A549 (cell line): Measurements from ENCODE around the gene SV2C. TPM values are rescaled to one million over a fixed set of nuclear protein-coding genes. Genes with fewer than 3 reads are reported as not detected.

Experiments
- ATAC-seq, 2 experiments: fragments of 200-7000 bp in 1 of 2; fragments of >200 bp in 1 of 2; cut with Nextera tagmentation in 1 of 2; cut with Tn5 transposase in 1 of 2; 3 replicates each; pipeline versions ENCODE4 v1.8.0 to v1.9.1; 2018 to 2020; ENCODE audit warnings: mild to moderate bottlenecking in 1 of 2, moderate library complexity in 1 of 2
- CTCF ChIA-PET: fragments of 300-600 bp; sonication (Branson Sonifier 250); formaldehyde crosslinking; extraction: SDS; loops from one replicate; lab custom pipeline; 2021; ENCODE audit warnings: antibody characterized with exemption, inconsistent platforms; lab: Yijun Ruan, JAX
- POLR2A ChIA-PET: fragments of 350-600 bp; formaldehyde crosslinking; extraction: SDS; loops from one replicate; lab custom pipeline; 2021; ENCODE audit warnings: antibody characterized with exemption, inconsistent platforms; lab: Yijun Ruan, JAX
- DNase-seq, 2 experiments: peaks; one replicate each; pipeline versions ENCODE4 v3.0.0 to v3.0.0-alpha.2; 2011 to 2016; ENCODE audit warnings: low read depth in 1 of 2, low spot score in 1 of 2
- FAIRE-seq: peaks from 2 replicates; lab custom pipeline; 2011; peaks lifted over from hg19 to GRCh38; lab: Jason Lieb, UNC
- H3K27ac ChIP-seq, 2 experiments: fragments of >200 bp; sonication (Bioruptor Twin); formaldehyde crosslinking; 3 replicates each; pipeline ENCODE4 v1.5.1; 2016 to 2017
- H3K4me1 ChIP-seq: fragments of >200 bp; sonication (Bioruptor Twin); formaldehyde crosslinking; 3 replicates; pipeline ENCODE4 v1.6.1; 2016
- H3K4me2 ChIP-seq: fragments of >200 bp; sonication (Bioruptor Twin); formaldehyde crosslinking; 3 replicates; pipeline ENCODE4 v1.6.1; 2016
- H3K4me3 ChIP-seq: fragments of >200 bp; sonication (Bioruptor Twin); formaldehyde crosslinking; 3 replicates; pipeline ENCODE4 v1.5.1; 2016
- H3K9me3 ChIP-seq: fragments of >200 bp; sonication (Bioruptor Twin); formaldehyde crosslinking; 3 replicates; pipeline ENCODE4 v1.6.1; 2016
- ATOH8 ChIP-seq: fragments of 250-450 bp; sonication (Bioruptor Pico); IDR thresholded peaks from 2 replicates; pipeline ENCODE4 v1.5.0; 2020; ENCODE audit warnings: low read depth, mild to moderate bottlenecking, moderate library complexity
- BCL3 ChIP-seq: fragments of >200 bp; sonication (Bioruptor Twin); formaldehyde crosslinking; IDR thresholded peaks from 3 replicates; pipeline ENCODE4 v1.6.1; 2016
- BHLHE40 ChIP-seq: IDR thresholded peaks from 2 replicates; pipeline ENCODE4 v1.6.1; 2012; ENCODE audit warnings: low read depth, low read length, inconsistent platforms
- CHD2 ChIP-seq: fragments of 150-350 bp; IDR thresholded peaks from 2 replicates; pipeline ENCODE4 v1.6.1; 2014; ENCODE audit warnings: low read length; ENCODE audit not compliant: partially characterized antibody
- CTCF ChIP-seq: fragments of >200 bp; sonication (Bioruptor Twin); formaldehyde crosslinking; IDR thresholded peaks from 3 replicates; pipeline ENCODE4 v1.5.1; 2016
- EHMT2 ChIP-seq: fragments of 200-600 bp; sonication (generic); IDR thresholded peaks from 2 replicates; pipeline ENCODE4 v1.6.1; 2016; ENCODE audit warnings: antibody characterized with exemption, low read depth, mild to moderate bottlenecking, moderate library complexity
- HEYL ChIP-seq: fragments of 250-450 bp; sonication (Bioruptor Pico); IDR thresholded peaks from 2 replicates; pipeline ENCODE4 v1.8.0; 2021; ENCODE audit warnings: mild to moderate bottlenecking, moderate library complexity
- HOXB13 ChIP-seq: fragments of 250-450 bp; sonication (Bioruptor Pico); IDR thresholded peaks from 2 replicates; pipeline ENCODE4 v1.5.0; 2020; ENCODE audit warnings: low read depth, mild to moderate bottlenecking, moderate library complexity
- JUN ChIP-seq, 2 experiments: fragments of >200 bp; sonication (Bioruptor Twin); formaldehyde crosslinking; IDR thresholded peaks; 2 replicates in 1 of 2; 3 replicates in 1 of 2; pipeline ENCODE4 v1.6.1; 2016 to 2017
- JUNB ChIP-seq: fragments of >200 bp; sonication (Bioruptor Twin); formaldehyde crosslinking; IDR thresholded peaks from 2 replicates; pipeline ENCODE4 v1.6.1; 2016
- KDM1A ChIP-seq: fragments of 200-600 bp; sonication (generic); IDR thresholded peaks from 2 replicates; pipeline ENCODE4 v1.6.1; 2016; ENCODE audit warnings: low read depth, mild to moderate bottlenecking
- MAFK ChIP-seq: fragments of 450-650 bp; IDR thresholded peaks from 2 replicates; pipeline ENCODE4 v1.6.1; 2014; ENCODE audit not compliant: partially characterized antibody
- NFE2L2 ChIP-seq: fragments of 150-350 bp; conservative IDR thresholded peaks from 2 replicates; pipeline ENCODE4 v1.6.1; 2014; ENCODE audit warnings: low read length
- NPAS2 ChIP-seq: fragments of 250-450 bp; sonication (Bioruptor Pico); IDR thresholded peaks from 2 replicates; pipeline ENCODE4 v1.8.0; 2022; ENCODE audit warnings: mild to moderate bottlenecking, moderate library complexity, borderline replicate concordance
- PBX3 ChIP-seq: IDR thresholded peaks from 2 replicates; pipeline ENCODE4 v1.6.1; 2012
- PHF8 ChIP-seq: fragments of 200-600 bp; sonication (generic); IDR thresholded peaks from 2 replicates; pipeline ENCODE4 v1.6.1; 2016; ENCODE audit warnings: low read depth, mild to moderate bottlenecking, antibody characterized with exemption, moderate library complexity, borderline replicate concordance
- POLR2A ChIP-seq: IDR thresholded peaks from 2 replicates; pipeline ENCODE4 v1.6.1; 2012; ENCODE audit warnings: mild to moderate bottlenecking, low read length
- POLR2AphosphoS2 ChIP-seq: conservative IDR thresholded peaks from 2 replicates; pipeline ENCODE4 v1.6.1; 2012; ENCODE audit warnings: low read length, improper control_type of control experiment, inconsistent platforms
- REST ChIP-seq: fragments of 200-600 bp; sonication (generic); IDR thresholded peaks from 2 replicates; pipeline ENCODE4 v1.6.1; 2016; ENCODE audit warnings: antibody characterized with exemption, mild to moderate bottlenecking, moderate library complexity
- SREBF2 ChIP-seq: fragments of 450-650 bp; IDR thresholded peaks from 2 replicates; pipeline ENCODE4 v1.6.1; 2014; ENCODE audit warnings: mild to moderate bottlenecking, moderate library complexity
- USF2 ChIP-seq: fragments of 450-650 bp; IDR thresholded peaks from 2 replicates; pipeline ENCODE4 v1.6.1; 2014; ENCODE audit warnings: antibody characterized with exemption
- ZC3H11A ChIP-seq: fragments of 450-650 bp; IDR thresholded peaks from 2 replicates; pipeline ENCODE4 v1.6.1; 2014; ENCODE audit warnings: antibody characterized with exemption, mild to moderate bottlenecking
- WGBS: methylation state at CpG from one replicate; pipeline ENCODE4 v1.1.6; 2017; ENCODE audit errors: missing lambda C conversion rate; 5-methylcytosine and 5-hydroxymethylcytosine counted together
- polyA plus RNA-seq, 4 experiments: library from polyadenylated mRNA; depleted of rRNA in 3 of 4; stranded (reverse); fragments of >200 nt; fragmentation: RNase III in 1 of 4; extraction: RNeasy Plus Mini Kit Qiagen cat#74134 plus additional on column Dnase treatment in 1 of 4; gene quantifications; 2 replicates in 3 of 4; 3 replicates in 1 of 4; pipeline ENCODE4 v1.2.3, GENCODE V29; 2011 to 2017

The SV2C gene
- polyA plus RNA-seq, 2 of the 4 experiments (the other 2 are of a cell fraction), result not detected

GRCh38 chr5:76113103-76113502 lies 29.9 kb downstream of the SV2C start:
- no peaks in the 10 kb centered on the region for H3K9me3 ChIP-seq
- 28% methylated on average over 4 of the region's 4 CpGs for WGBS
- H3K4me2 ChIP-seq, result no peak overlapping the region
- ATAC-seq (no peak), DNase-seq (no peak), FAIRE-seq (no peak)
- no peak overlapping the region for H3K4me3 ChIP-seq
- no peak overlapping the region for H3K27ac ChIP-seq
- no peaks in the 10 kb centered on the region for H3K4me1 ChIP-seq
- CTCF ChIA-PET, result no interaction called here
- POLR2A ChIA-PET, result no interaction called here
- TF ChIP-seq NFE2L2 (no peak), USF2 (no peak), BCL3 (no peak), KDM1A (no peak), BHLHE40 (no peak), PHF8 (no peak), ATOH8 (CRISPR knock-in tag) (no peak), JUN (IDR thresholded peaks at IDR 0.05) (no peak), POLR2AphosphoS2 (no peak), MAFK (no peak), NPAS2 (CRISPR knock-in tag) (no peak), SREBF2 (no peak), EHMT2 (no peak), CHD2 (no peak), HEYL (CRISPR knock-in tag) (no peak), PBX3 (no peak), HOXB13 (CRISPR knock-in tag) (no peak)

- H3K4me2 ChIP-seq, result no peak overlapping the region
These were observed 31.1 kb downstream of the SV2C start for GRCh38 chr5:76114179-76114851.

GRCh38 chr5:76125346-76125745 lies 42.2 kb downstream of the SV2C start:
- ChIA-PET POLR2A (no interaction called here), CTCF (no interaction called here)
- ATAC-seq, result no peak
- Histone ChIP-seq H3K4me2 (no peak overlapping the region), H3K4me3 (no peak overlapping the region), H3K9me3 (no peaks in the 10 kb centered on the region), H3K4me1 (no peaks in the 10 kb centered on the region), H3K27ac (no peak overlapping the region)
- no peak for DNase-seq
- no peak for FAIRE-seq
- TF ChIP-seq JUNB, result no peak
- TF ChIP-seq MAFK, result no peak
- TF ChIP-seq CTCF, result no peak
- no peak for TF ChIP-seq REST
- TF ChIP-seq PBX3, result no peak
- TF ChIP-seq USF2, result no peak
- TF ChIP-seq ZC3H11A, result no peak

More at GRCh38 chr5:76114179-76114851, 31.1 kb downstream of the SV2C start:
- Histone ChIP-seq H3K9me3 (no peaks in the 10 kb centered on the region), H3K4me1 (no peaks in the 10 kb centered on the region), H3K27ac (no peak overlapping the region), H3K4me3 (no peak overlapping the region)
- ChIA-PET POLR2A (no interaction called here), CTCF (no interaction called here)
- ATAC-seq, result no peak
- no peak for FAIRE-seq
- WGBS, result 23% methylated on average over 5 of the region's 5 CpGs
- no peak for TF ChIP-seq POLR2A
- no peak for DNase-seq
